BLaER1 (cell line): Measurements from ENCODE around the gene PLA2G4A.

Experiments used
- H3K27ac ChIP-seq: shearing (Covaris generic); formaldehyde crosslinking; 2 replicates; pipeline ENCODE4 v1.8.1; 2022
- H3K27me3 ChIP-seq: shearing (Covaris generic); formaldehyde crosslinking; 2 replicates; pipeline ENCODE4 v1.8.1; 2022
- H3K36me3 ChIP-seq: shearing (Covaris generic); formaldehyde crosslinking; 2 replicates; pipeline ENCODE4 v1.8.1; 2022
- H3K4me1 ChIP-seq: shearing (Covaris generic); formaldehyde crosslinking; 2 replicates; pipeline ENCODE4 v1.8.1; 2022
- H3K4me2 ChIP-seq: shearing (Covaris generic); formaldehyde crosslinking; 2 replicates; pipeline ENCODE4 v1.8.1; 2022
- H3K4me3 ChIP-seq: shearing (Covaris generic); formaldehyde crosslinking; 2 replicates; pipeline ENCODE4 v1.8.1; 2022
- H3K9ac ChIP-seq: shearing (Covaris generic); formaldehyde crosslinking; 2 replicates; pipeline ENCODE4 v1.8.1; 2022
- H3K9me3 ChIP-seq: shearing (Covaris generic); formaldehyde crosslinking; 2 replicates; pipeline ENCODE4 v1.8.1; 2022
- H4K20me1 ChIP-seq: shearing (Covaris generic); formaldehyde crosslinking; 2 replicates; pipeline ENCODE4 v1.8.1; 2022
- Cebpa-rat ChIP-seq: shearing (Covaris generic); IDR thresholded peaks from 2 replicates; pipeline ENCODE4 v1.8.1; 2022

The PLA2G4A gene

GRCh38 chr1:186980400-186980799, 151.7 kb downstream of the PLA2G4A start:
- H3K27me3 ChIP-seq: no peaks in the 10 kb centered on the region
- H3K36me3 ChIP-seq: no peaks in the 10 kb centered on the region
- no peak overlapping the region for H3K9ac ChIP-seq
- no peaks in the 10 kb centered on the region for H4K20me1 ChIP-seq
- H3K4me1 ChIP-seq: no peaks in the 10 kb centered on the region
- no peak overlapping the region for H3K27ac ChIP-seq
- no peaks in the 10 kb centered on the region for H3K9me3 ChIP-seq
- H3K4me3 ChIP-seq: no peak overlapping the region
- no peak for TF ChIP-seq Cebpa-rat
- no peak overlapping the region for H3K4me2 ChIP-seq

- H4K20me1 ChIP-seq: no peaks in the 10 kb centered on the region
- TF ChIP-seq Cebpa-rat: no peak
- H3K36me3 ChIP-seq: no peaks in the 10 kb centered on the region
- no peak overlapping the region for H3K4me3 ChIP-seq
- no peak overlapping the region for H3K4me2 ChIP-seq
- no peak overlapping the region for H3K9ac ChIP-seq
- H3K9me3 ChIP-seq: no peaks in the 10 kb centered on the region
- no peaks in the 10 kb centered on the region for H3K27me3 ChIP-seq
- no peaks in the 10 kb centered on the region for H3K4me1 ChIP-seq
- H3K27ac ChIP-seq: no peak overlapping the region
These were observed 153.4 kb downstream of the PLA2G4A start for GRCh38 chr1:186982116-186982515.

GRCh38 chr1:186983327-186983726, 154.6 kb downstream of the PLA2G4A start:
- H3K27ac ChIP-seq: no peak overlapping the region
- no peak overlapping the region for H3K4me3 ChIP-seq
- no peaks in the 10 kb centered on the region for H3K36me3 ChIP-seq
- no peak overlapping the region for H3K4me2 ChIP-seq
- H3K27me3 ChIP-seq: no peaks in the 10 kb centered on the region
- no peaks in the 10 kb centered on the region for H4K20me1 ChIP-seq
- TF ChIP-seq Cebpa-rat: no peak
- no peaks in the 10 kb centered on the region for H3K4me1 ChIP-seq
- H3K9me3 ChIP-seq: no peaks in the 10 kb centered on the region
- no peak overlapping the region for H3K9ac ChIP-seq

- Histone ChIP-seq H3K4me1 (no peaks in the 10 kb centered on the region), H3K27ac (no peak overlapping the region), H3K4me3 (no peak overlapping the region), H4K20me1 (no peaks in the 10 kb centered on the region), H3K27me3 (no peaks in the 10 kb centered on the region), H3K4me2 (no peak overlapping the region), H3K9ac (no peak overlapping the region), H3K9me3 (no peaks in the 10 kb centered on the region), H3K36me3 (no peaks in the 10 kb centered on the region)
- no peak for TF ChIP-seq Cebpa-rat
These were observed 156.2 kb downstream of the PLA2G4A start for GRCh38 chr1:186984959-186985358.

GRCh38 chr1:186985889-186986491, 157.2 kb downstream of the PLA2G4A start:
- Histone ChIP-seq H3K9ac (no peak overlapping the region), H3K9me3 (no peaks in the 10 kb centered on the region), H3K4me2 (no peak overlapping the region), H3K4me3 (no peak overlapping the region), H3K36me3 (no peaks in the 10 kb centered on the region), H4K20me1 (no peaks in the 10 kb centered on the region), H3K4me1 (no peaks in the 10 kb centered on the region), H3K27ac (no peak overlapping the region), H3K27me3 (no peaks in the 10 kb centered on the region)
- no peak for TF ChIP-seq Cebpa-rat

- Histone ChIP-seq H3K36me3 (no peaks in the 10 kb centered on the region), H3K27me3 (no peaks in the 10 kb centered on the region), H3K9me3 (no peaks in the 10 kb centered on the region), H4K20me1 (no peaks in the 10 kb centered on the region), H3K4me2 (no peak overlapping the region), H3K27ac (no peak overlapping the region), H3K9ac (no peak overlapping the region), H3K4me1 (no peaks in the 10 kb centered on the region), H3K4me3 (no peak overlapping the region)
- no peak for TF ChIP-seq Cebpa-rat
These were observed 158.3 kb downstream of the PLA2G4A start for GRCh38 chr1:186987065-186987464.

- no peaks in the 10 kb centered on the region for H3K4me1 ChIP-seq
- no peak overlapping the region for H3K4me3 ChIP-seq
- H3K9ac ChIP-seq: no peak overlapping the region
- H3K27ac ChIP-seq: no peak overlapping the region
- no peaks in the 10 kb centered on the region for H3K27me3 ChIP-seq
- TF ChIP-seq Cebpa-rat: no peak
- no peaks in the 10 kb centered on the region for H3K9me3 ChIP-seq
- no peaks in the 10 kb centered on the region for H4K20me1 ChIP-seq
- H3K4me2 ChIP-seq: no peak overlapping the region
- H3K36me3 ChIP-seq: no peaks in the 10 kb centered on the region
These were observed 159.0 kb downstream of the PLA2G4A start for GRCh38 chr1:186987769-186988168.

GRCh38 chr1:186993996-186994395, 165.2 kb downstream of the PLA2G4A start:
- no peaks in the 10 kb centered on the region for H3K4me1 ChIP-seq
- TF ChIP-seq Cebpa-rat: no peak
- H4K20me1 ChIP-seq: no peaks in the 10 kb centered on the region
- no peak overlapping the region for H3K4me3 ChIP-seq
- no peaks in the 10 kb centered on the region for H3K9me3 ChIP-seq
- no peak overlapping the region for H3K9ac ChIP-seq
- no peaks in the 10 kb centered on the region for H3K27me3 ChIP-seq
- H3K36me3 ChIP-seq: no peaks in the 10 kb centered on the region
- H3K4me2 ChIP-seq: no peak overlapping the region
- H3K27ac ChIP-seq: no peak overlapping the region

- Histone ChIP-seq H3K4me2 (no peak overlapping the region), H3K9me3 (no peaks in the 10 kb centered on the region), H3K9ac (no peak overlapping the region), H3K27ac (no peak overlapping the region), H3K4me1 (no peaks in the 10 kb centered on the region), H4K20me1 (no peaks in the 10 kb centered on the region), H3K4me3 (no peak overlapping the region), H3K27me3 (no peaks in the 10 kb centered on the region), H3K36me3 (no peaks in the 10 kb centered on the region)
- TF ChIP-seq Cebpa-rat: no peak
These were observed 166.1 kb downstream of the PLA2G4A start for GRCh38 chr1:186994897-186995296.

GRCh38 chr1:186996816-186997215, 168.1 kb downstream of the PLA2G4A start:
- Histone ChIP-seq H3K9ac (no peak overlapping the region), H3K4me1 (no peaks in the 10 kb centered on the region), H3K27me3 (no peaks in the 10 kb centered on the region), H3K4me2 (no peak overlapping the region), H3K27ac (no peak overlapping the region), H3K4me3 (no peak overlapping the region), H3K36me3 (no peaks in the 10 kb centered on the region), H3K9me3 (no peaks in the 10 kb centered on the region), H4K20me1 (no peaks in the 10 kb centered on the region)
- no peak for TF ChIP-seq Cebpa-rat

- H4K20me1 ChIP-seq: no peaks in the 10 kb centered on the region
- no peak overlapping the region for H3K4me2 ChIP-seq
- H3K4me3 ChIP-seq: no peak overlapping the region
- no peaks in the 10 kb centered on the region for H3K27me3 ChIP-seq
- no peak overlapping the region for H3K9ac ChIP-seq
- H3K4me1 ChIP-seq: no peaks in the 10 kb centered on the region
- H3K36me3 ChIP-seq: no peaks in the 10 kb centered on the region
- H3K9me3 ChIP-seq: no peaks in the 10 kb centered on the region
- no peak for TF ChIP-seq Cebpa-rat
- no peak overlapping the region for H3K27ac ChIP-seq
These were observed 169.1 kb downstream of the PLA2G4A start for GRCh38 chr1:186997877-186998276.
